ENCODE measurements around the gene GCGR. TPM values are rescaled to one million over a fixed set of nuclear protein-coding genes. Genes with fewer than 3 reads are reported as not detected.

The GCGR gene
- polyA plus RNA-seq, 1 donor from 2014 or later, result not detected

DNA sequence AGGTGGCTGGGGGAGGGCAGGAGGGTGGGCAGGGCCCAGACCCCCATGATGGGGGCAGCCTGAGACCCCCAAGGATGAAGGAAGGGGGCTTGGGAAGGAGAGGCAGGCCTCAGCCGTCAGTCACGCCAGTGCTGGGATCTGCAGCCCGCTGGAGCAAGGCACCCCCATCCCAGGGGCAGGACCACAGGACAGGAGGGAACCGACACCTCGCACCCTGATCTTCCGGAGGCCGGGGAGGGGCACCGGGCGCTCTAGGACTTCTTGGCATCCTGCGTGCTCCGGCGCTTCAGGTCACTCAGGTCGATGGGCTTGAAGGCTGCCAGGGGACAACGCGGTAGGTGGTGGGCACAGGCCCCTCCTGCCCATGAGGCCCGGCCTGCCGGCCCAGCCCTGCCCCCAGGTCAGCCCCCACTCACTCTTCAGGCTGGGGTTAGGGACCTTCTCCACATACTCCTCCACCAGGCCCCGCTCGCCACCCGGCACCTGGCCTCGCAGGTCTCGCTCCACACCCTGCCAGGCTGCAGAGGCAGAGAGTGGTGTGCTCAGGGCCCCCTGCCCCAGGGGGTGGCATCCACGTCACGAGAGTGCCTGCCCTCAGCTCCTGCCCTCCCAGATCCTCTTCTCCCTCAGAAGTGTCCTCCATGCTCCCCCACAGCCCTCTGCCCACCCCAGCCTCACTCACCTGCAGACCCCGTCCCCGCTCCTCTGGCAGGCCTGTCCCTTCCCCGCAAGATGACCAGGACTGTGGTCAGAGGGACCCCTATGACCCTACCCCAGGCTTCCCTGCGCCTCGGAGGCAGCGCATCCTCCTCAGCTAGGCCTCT lies 19.3 kb downstream of the GCGR start:
- Histone ChIP-seq H3K9me2 (ENCODE audit: insufficient read depth, low read length) (no peaks in the 10 kb centered on the region), H3K4me2 (ENCODE audit: low read length) (no peak overlapping the region), H4K20me1 (ENCODE audit: insufficient read depth) (peaks cover 3% of the 10 kb centered on the region), H3K36me3 (ENCODE audit: insufficient read depth, low read length) (no peaks in the 10 kb centered on the region), H2AFZ (ENCODE audit: low read depth, low read length) (no peak overlapping the region), H3K79me2 (replicated peaks; ENCODE audit: insufficient read depth, low read length) (no peaks in the 10 kb centered on the region), H3K27ac (ENCODE audit: low read length) (no peak overlapping the region), H3K9ac (ENCODE audit: low read length) (no peak overlapping the region), H3F3A (ENCODE audit: insufficient read depth, low read length, poor library complexity, severe bottlenecking) (no peaks in the 10 kb centered on the region), H3K9me3 (ENCODE audit: low read length) (no peaks in the 10 kb centered on the region), H3K27me3 (ENCODE audit: insufficient read depth, low read depth, low read length) (no peaks in the 10 kb centered on the region), H3K4me3 (ENCODE audit: low read length) (no peak overlapping the region)
- no peak for TF ChIP-seq EP300 (conservative IDR thresholded peaks at IDR 0.05; ENCODE audit: poor library complexity, severe bottlenecking)
- TF ChIP-seq, protein P1, sequence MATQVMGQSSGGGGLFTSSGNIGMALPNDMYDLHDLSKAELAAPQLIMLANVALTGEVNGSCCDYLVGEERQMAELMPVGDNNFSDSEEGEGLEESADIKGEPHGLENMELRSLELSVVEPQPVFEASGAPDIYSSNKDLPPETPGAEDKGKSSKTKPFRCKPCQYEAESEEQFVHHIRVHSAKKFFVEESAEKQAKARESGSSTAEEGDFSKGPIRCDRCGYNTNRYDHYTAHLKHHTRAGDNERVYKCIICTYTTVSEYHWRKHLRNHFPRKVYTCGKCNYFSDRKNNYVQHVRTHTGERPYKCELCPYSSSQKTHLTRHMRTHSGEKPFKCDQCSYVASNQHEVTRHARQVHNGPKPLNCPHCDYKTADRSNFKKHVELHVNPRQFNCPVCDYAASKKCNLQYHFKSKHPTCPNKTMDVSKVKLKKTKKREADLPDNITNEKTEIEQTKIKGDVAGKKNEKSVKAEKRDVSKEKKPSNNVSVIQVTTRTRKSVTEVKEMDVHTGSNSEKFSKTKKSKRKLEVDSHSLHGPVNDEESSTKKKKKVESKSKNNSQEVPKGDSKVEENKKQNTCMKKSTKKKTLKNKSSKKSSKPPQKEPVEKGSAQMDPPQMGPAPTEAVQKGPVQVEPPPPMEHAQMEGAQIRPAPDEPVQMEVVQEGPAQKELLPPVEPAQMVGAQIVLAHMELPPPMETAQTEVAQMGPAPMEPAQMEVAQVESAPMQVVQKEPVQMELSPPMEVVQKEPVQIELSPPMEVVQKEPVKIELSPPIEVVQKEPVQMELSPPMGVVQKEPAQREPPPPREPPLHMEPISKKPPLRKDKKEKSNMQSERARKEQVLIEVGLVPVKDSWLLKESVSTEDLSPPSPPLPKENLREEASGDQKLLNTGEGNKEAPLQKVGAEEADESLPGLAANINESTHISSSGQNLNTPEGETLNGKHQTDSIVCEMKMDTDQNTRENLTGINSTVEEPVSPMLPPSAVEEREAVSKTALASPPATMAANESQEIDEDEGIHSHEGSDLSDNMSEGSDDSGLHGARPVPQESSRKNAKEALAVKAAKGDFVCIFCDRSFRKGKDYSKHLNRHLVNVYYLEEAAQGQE (IDR thresholded peaks at IDR 0.05; ENCODE audit: borderline replicate concordance), result no peak
- TF ChIP-seq SMC3 (conservative IDR thresholded peaks at IDR 0.05; ENCODE audit: poor library complexity), result no peak
- no peak for TF ChIP-seq RAD21 (conservative IDR thresholded peaks at IDR 0.05)
- TF ChIP-seq MXI1 (conservative IDR thresholded peaks at IDR 0.05; ENCODE audit: poor library complexity, severe bottlenecking), result no peak
- TF ChIP-seq EZH2 (IDR thresholded peaks at IDR 0.05; ENCODE audit: borderline replicate concordance, insufficient read depth, low read length, poor library complexity, severe bottlenecking), result no peak
- TF ChIP-seq, protein P2, sequence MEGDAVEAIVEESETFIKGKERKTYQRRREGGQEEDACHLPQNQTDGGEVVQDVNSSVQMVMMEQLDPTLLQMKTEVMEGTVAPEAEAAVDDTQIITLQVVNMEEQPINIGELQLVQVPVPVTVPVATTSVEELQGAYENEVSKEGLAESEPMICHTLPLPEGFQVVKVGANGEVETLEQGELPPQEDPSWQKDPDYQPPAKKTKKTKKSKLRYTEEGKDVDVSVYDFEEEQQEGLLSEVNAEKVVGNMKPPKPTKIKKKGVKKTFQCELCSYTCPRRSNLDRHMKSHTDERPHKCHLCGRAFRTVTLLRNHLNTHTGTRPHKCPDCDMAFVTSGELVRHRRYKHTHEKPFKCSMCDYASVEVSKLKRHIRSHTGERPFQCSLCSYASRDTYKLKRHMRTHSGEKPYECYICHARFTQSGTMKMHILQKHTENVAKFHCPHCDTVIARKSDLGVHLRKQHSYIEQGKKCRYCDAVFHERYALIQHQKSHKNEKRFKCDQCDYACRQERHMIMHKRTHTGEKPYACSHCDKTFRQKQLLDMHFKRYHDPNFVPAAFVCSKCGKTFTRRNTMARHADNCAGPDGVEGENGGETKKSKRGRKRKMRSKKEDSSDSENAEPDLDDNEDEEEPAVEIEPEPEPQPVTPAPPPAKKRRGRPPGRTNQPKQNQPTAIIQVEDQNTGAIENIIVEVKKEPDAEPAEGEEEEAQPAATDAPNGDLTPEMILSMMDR (IDR thresholded peaks at IDR 0.05; ENCODE audit: poor library complexity, severe bottlenecking), result no peak
- TF ChIP-seq TAF1 (IDR thresholded peaks at IDR 0.05; ENCODE audit: low read depth), result no peak
- TF ChIP-seq POLR2AphosphoS5 (IDR thresholded peaks at IDR 0.05), result no peak

DNA sequence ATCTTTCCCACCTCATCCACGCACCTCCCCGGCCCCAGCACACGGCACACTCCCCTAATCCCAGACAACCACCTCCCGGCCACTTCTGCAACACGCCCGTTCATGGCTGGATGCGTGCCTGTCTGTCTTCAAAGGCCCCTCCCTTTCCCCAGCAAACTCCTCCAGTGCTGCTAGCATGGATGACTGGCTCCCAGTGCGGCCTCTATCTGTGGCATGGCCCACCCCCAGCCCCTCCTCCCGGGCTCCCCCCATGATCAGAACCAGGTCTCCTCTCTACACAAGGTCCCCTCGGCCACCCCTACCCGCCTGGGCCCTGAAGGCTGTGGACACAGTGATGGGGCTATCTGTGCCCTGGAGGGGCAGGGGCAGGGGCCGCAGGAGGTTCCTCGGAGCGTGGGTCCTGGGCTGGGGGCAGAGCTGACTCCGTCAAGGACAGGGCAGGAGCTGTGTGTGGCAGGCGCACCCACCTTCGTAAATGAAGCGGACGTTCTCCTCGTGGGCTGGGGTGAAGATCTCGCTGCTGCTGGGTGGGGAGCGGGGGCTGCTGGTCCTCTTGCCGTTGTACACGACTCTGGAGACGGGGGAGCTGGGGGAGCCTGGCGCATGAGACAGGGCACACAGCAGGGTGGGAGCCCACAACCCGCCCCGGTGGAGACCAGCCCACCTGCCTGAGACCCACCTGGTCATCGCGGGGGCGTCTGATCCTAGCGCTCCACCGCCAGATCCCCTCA lies 20.0 kb downstream of the GCGR start:
- Histone ChIP-seq H3K79me2 (replicated peaks; ENCODE audit: insufficient read depth, low read length) (no peaks in the 10 kb centered on the region), H3K9me2 (ENCODE audit: insufficient read depth, low read length) (no peaks in the 10 kb centered on the region), H3K27ac (ENCODE audit: low read length) (no peak overlapping the region), H3K4me2 (ENCODE audit: low read length) (no peak overlapping the region), H3K36me3 (ENCODE audit: insufficient read depth, low read length) (no peaks in the 10 kb centered on the region), H4K20me1 (ENCODE audit: insufficient read depth) (peaks cover 8% of the 10 kb centered on the region), H3F3A (ENCODE audit: insufficient read depth, low read length, poor library complexity, severe bottlenecking) (no peaks in the 10 kb centered on the region), H3K4me3 (ENCODE audit: low read length) (no peak overlapping the region), H3K9me3 (ENCODE audit: low read length) (no peaks in the 10 kb centered on the region), H2AFZ (ENCODE audit: low read depth, low read length) (no peak overlapping the region), H3K27me3 (ENCODE audit: insufficient read depth, low read depth, low read length) (no peaks in the 10 kb centered on the region), H3K9ac (ENCODE audit: low read length) (no peak overlapping the region)
- TF ChIP-seq EZH2 (IDR thresholded peaks at IDR 0.05; ENCODE audit: borderline replicate concordance, insufficient read depth, low read length, poor library complexity, severe bottlenecking) (no peak), EP300 (conservative IDR thresholded peaks at IDR 0.05; ENCODE audit: poor library complexity, severe bottlenecking) (no peak), POLR2AphosphoS5 (IDR thresholded peaks at IDR 0.05) (no peak), TAF1 (IDR thresholded peaks at IDR 0.05; ENCODE audit: low read depth) (no peak), SMC3 (conservative IDR thresholded peaks at IDR 0.05; ENCODE audit: poor library complexity) (no peak), MXI1 (conservative IDR thresholded peaks at IDR 0.05; ENCODE audit: poor library complexity, severe bottlenecking) (no peak), RAD21 (conservative IDR thresholded peaks at IDR 0.05) (no peak)
- TF ChIP-seq, protein P1 (IDR thresholded peaks at IDR 0.05; ENCODE audit: borderline replicate concordance), result no peak
- TF ChIP-seq, protein P2 (IDR thresholded peaks at IDR 0.05; ENCODE audit: poor library complexity, severe bottlenecking), result no peak
